Measurements from ENCODE around the gene ZRSR2. TPM values are rescaled to one million over a fixed set of nuclear protein-coding genes. Genes with fewer than 3 reads are reported as not detected.
"Not testable (repeated sequence)": the region's sequence is repeated elsewhere in the genome, so short reads cannot be mapped to it uniquely, and the experiment has no call there.

Gene ZRSR2
- total RNA-seq, 1 donor: 2.9 TPM

- H3K4me2 ChIP-seq (ENCODE audit: insufficient read depth, low read length): no peak overlapping the region
- H3K36me3 ChIP-seq (ENCODE audit: insufficient read depth, low read length): no peaks in the 10 kb centered on the region
- no peak overlapping the region for H3K4me3 ChIP-seq (ENCODE audit: insufficient read depth, low read length)
- H3K79me2 ChIP-seq (ENCODE audit: insufficient read depth, low read length): no peaks in the 10 kb centered on the region
- DNase-seq (ENCODE audit: insufficient read length, low spot score, missing footprints): no peak
- TF ChIP-seq, protein P1, sequence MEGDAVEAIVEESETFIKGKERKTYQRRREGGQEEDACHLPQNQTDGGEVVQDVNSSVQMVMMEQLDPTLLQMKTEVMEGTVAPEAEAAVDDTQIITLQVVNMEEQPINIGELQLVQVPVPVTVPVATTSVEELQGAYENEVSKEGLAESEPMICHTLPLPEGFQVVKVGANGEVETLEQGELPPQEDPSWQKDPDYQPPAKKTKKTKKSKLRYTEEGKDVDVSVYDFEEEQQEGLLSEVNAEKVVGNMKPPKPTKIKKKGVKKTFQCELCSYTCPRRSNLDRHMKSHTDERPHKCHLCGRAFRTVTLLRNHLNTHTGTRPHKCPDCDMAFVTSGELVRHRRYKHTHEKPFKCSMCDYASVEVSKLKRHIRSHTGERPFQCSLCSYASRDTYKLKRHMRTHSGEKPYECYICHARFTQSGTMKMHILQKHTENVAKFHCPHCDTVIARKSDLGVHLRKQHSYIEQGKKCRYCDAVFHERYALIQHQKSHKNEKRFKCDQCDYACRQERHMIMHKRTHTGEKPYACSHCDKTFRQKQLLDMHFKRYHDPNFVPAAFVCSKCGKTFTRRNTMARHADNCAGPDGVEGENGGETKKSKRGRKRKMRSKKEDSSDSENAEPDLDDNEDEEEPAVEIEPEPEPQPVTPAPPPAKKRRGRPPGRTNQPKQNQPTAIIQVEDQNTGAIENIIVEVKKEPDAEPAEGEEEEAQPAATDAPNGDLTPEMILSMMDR (IDR thresholded peaks at IDR 0.05; ENCODE audit: extremely low read depth, low read depth, low read length): no peak
- H3K27ac ChIP-seq (ENCODE audit: low read depth, low read length): peak overlapping the region; percentile 83
- no peaks in the 10 kb centered on the region for H3K9me3 ChIP-seq (ENCODE audit: low read depth, low read length)
- no peaks in the 10 kb centered on the region for H4K20me1 ChIP-seq (ENCODE audit: insufficient read depth, low read length)
- H3K27me3 ChIP-seq (ENCODE audit: insufficient read depth, low read length): no peaks in the 10 kb centered on the region
- peaks cover 23% of the 10 kb centered on the region for H3K4me1 ChIP-seq (ENCODE audit: insufficient read depth, low read length)
- H2AFZ ChIP-seq (ENCODE audit: low read length): no peak overlapping the region
These were observed 39.0 kb upstream of the ZRSR2 start for GRCh38 chrX:15751155-15751819.

- Histone ChIP-seq H3K79me2 (ENCODE audit: insufficient read depth, low read length) (no peaks in the 10 kb centered on the region), H4K20me1 (ENCODE audit: insufficient read depth, low read length) (no peaks in the 10 kb centered on the region), H3K27me3 (ENCODE audit: insufficient read depth, low read length) (no peaks in the 10 kb centered on the region), H2AFZ (ENCODE audit: low read length) (no peak overlapping the region), H3K4me2 (ENCODE audit: insufficient read depth, low read length) (no peak overlapping the region), H3K4me3 (ENCODE audit: insufficient read depth, low read length) (no peak overlapping the region), H3K9me3 (ENCODE audit: low read depth, low read length) (no peaks in the 10 kb centered on the region), H3K27ac (ENCODE audit: low read depth, low read length) (no peak overlapping the region), H3K36me3 (ENCODE audit: insufficient read depth, low read length) (no peaks in the 10 kb centered on the region), H3K4me1 (ENCODE audit: insufficient read depth, low read length) (peaks cover 20% of the 10 kb centered on the region)
- DNase-seq (ENCODE audit: insufficient read length, low spot score, missing footprints): no peak
- TF ChIP-seq, protein P1 (IDR thresholded peaks at IDR 0.05; ENCODE audit: extremely low read depth, low read depth, low read length): no peak
These were observed 35.2 kb upstream of the ZRSR2 start for GRCh38 chrX:15755091-15755490.

- Histone ChIP-seq H2AFZ (ENCODE audit: low read length) (no peak overlapping the region), H3K79me2 (ENCODE audit: insufficient read depth, low read length) (no peaks in the 10 kb centered on the region), H3K27ac (ENCODE audit: low read depth, low read length) (no peak overlapping the region), H3K4me3 (ENCODE audit: insufficient read depth, low read length) (no peak overlapping the region), H3K9me3 (ENCODE audit: low read depth, low read length) (no peaks in the 10 kb centered on the region), H3K36me3 (ENCODE audit: insufficient read depth, low read length) (no peaks in the 10 kb centered on the region), H3K27me3 (ENCODE audit: insufficient read depth, low read length) (no peaks in the 10 kb centered on the region), H3K4me2 (ENCODE audit: insufficient read depth, low read length) (no peak overlapping the region), H3K4me1 (ENCODE audit: insufficient read depth, low read length) (no peaks in the 10 kb centered on the region), H4K20me1 (ENCODE audit: insufficient read depth, low read length) (no peaks in the 10 kb centered on the region)
- TF ChIP-seq, protein P1 (IDR thresholded peaks at IDR 0.05; ENCODE audit: extremely low read depth, low read depth, low read length): no peak
- DNase-seq (ENCODE audit: insufficient read length, low spot score, missing footprints): no peak
These were observed 32.1 kb upstream of the ZRSR2 start for GRCh38 chrX:15758140-15758539.

DNA sequence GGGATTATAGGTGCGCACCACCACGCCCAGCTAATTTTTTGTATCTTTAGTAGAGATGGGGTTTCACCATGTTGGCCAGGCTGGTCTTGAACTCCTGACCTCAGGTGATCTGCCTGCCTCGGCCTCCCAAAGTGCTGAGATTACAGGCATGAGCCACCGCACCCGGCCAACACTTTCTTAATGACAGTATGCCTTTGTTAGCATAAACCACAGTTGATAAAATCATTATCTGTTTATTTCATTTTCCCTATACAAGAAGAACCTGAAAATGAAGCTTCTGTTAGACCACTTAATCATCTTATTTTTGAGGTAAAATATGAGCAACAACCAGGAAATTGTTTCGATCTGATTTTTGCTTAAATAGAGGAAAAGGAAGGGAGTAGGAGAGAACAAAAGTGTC is 30.4 kb upstream of the ZRSR2 start:
- H3K36me3 ChIP-seq (ENCODE audit: insufficient read depth, low read length); H3K4me3 ChIP-seq (ENCODE audit: insufficient read depth, low read length); DNase-seq (ENCODE audit: insufficient read length, low spot score, missing footprints); H3K27me3 ChIP-seq (ENCODE audit: insufficient read depth, low read length); H3K4me1 ChIP-seq (ENCODE audit: insufficient read depth, low read length); H3K27ac ChIP-seq (ENCODE audit: low read depth, low read length); H3K9me3 ChIP-seq (ENCODE audit: low read depth, low read length); H3K79me2 ChIP-seq (ENCODE audit: insufficient read depth, low read length); H3K4me2 ChIP-seq (ENCODE audit: insufficient read depth, low read length); H4K20me1 ChIP-seq (ENCODE audit: insufficient read depth, low read length); H2AFZ ChIP-seq (ENCODE audit: low read length): not testable (repeated sequence)
